Activated B cell treated with CpG ODN at 0.5 μM for 24 hours (primary cell): ENCODE measurements around the gene GPR135. TPM values are rescaled to one million over a fixed set of nuclear protein-coding genes. Genes with fewer than 3 reads are reported as not detected.

Experiments used
- ATAC-seq: fragments of 200-7000 bp; cut with Tn5 transposase; one replicate; pipeline ENCODE4 v1.10.0; 2021; ENCODE audit warnings: low read depth, mild to moderate bottlenecking, moderate library complexity
- CTCF ChIA-PET: fragments of 350-600 bp; sonication (Branson Sonifier 250); formaldehyde crosslinking; loops from one replicate; lab custom pipeline; 2021; ENCODE audit warnings: antibody characterized with exemption; lab: Charles Lee
- POLR2A ChIA-PET: fragments of 350-600 bp; sonication (Branson Sonifier 250); formaldehyde crosslinking; loops from one replicate; lab custom pipeline; 2021; ENCODE audit warnings: antibody characterized with exemption; lab: Charles Lee
- DNase-seq: peaks from one replicate; pipeline ENCODE4 v3.0.0; 2022
- H3K27ac Mint-ChIP-seq: one replicate; pipeline ENCODE4 v1.8.0; 2020; ENCODE audit warnings: mixed read lengths
- H3K27me3 Mint-ChIP-seq: one replicate; pipeline ENCODE4 v1.8.0; 2021; ENCODE audit warnings: mixed read lengths
- H3K36me3 Mint-ChIP-seq: one replicate; pipeline ENCODE4 v1.8.0; 2021; ENCODE audit warnings: low read depth, mixed read lengths
- H3K4me1 Mint-ChIP-seq: one replicate; pipeline ENCODE4 v1.8.0; 2021; ENCODE audit warnings: mixed read lengths
- H3K4me3 Mint-ChIP-seq: one replicate; pipeline ENCODE4 v1.8.0; 2020; ENCODE audit warnings: mild to moderate bottlenecking, mixed read lengths
- H3K9me3 Mint-ChIP-seq: one replicate; pipeline ENCODE4 v1.8.0; 2020; ENCODE audit warnings: mixed read lengths
- CTCF ChIP-seq: fragments of 200-600 bp; IDR thresholded peaks from one replicate; pipeline ENCODE4 v1.8.0; 2022; ENCODE audit warnings: antibody characterized with exemption, mild to moderate bottlenecking
- intact Hi-C: fragments of 100-400 bp; cut with micrococcal nuclease; formaldehyde crosslinking; loops from one replicate; pipeline ENCODE4 v1.15.1; 2024
- total RNA-seq: library from RNA; stranded (reverse); gene quantifications from 2 replicates; pipeline ENCODE4 v1.2.3, GENCODE V29; 2022

Gene GPR135
- total RNA-seq, 1 donor from 2014 or later, result 1.5 TPM

- POLR2A ChIA-PET, result no interaction called here
These were observed 25.8 kb downstream of the GPR135 start for GRCh38 chr14:59439256-59439965.

GRCh38 chr14:59438195-59438647 lies 27.0 kb downstream of the GPR135 start:
- Mint-ChIP-seq H3K9me3 (no peaks in the 10 kb centered on the region), H3K27me3 (no peaks in the 10 kb centered on the region), H3K4me3 (no peak overlapping the region), H3K27ac (no peak overlapping the region), H3K4me1 (no peaks in the 10 kb centered on the region), H3K36me3 (no peaks in the 10 kb centered on the region)
- DNase-seq (no peak), ATAC-seq (no peak)
- CTCF ChIA-PET, result interaction anchor here (1.1 kb wide), 1 partner anchor 310 kb away, joined by 3 read pairs; no protein-coding TSS in a partner anchor
- POLR2A ChIA-PET, result no interaction called here
- intact Hi-C loops, result no loop called here
- TF ChIP-seq CTCF, result no peak

More at GRCh38 chr14:59439256-59439965, 25.8 kb downstream of the GPR135 start:
- DNase-seq, result no peak
- Mint-ChIP-seq H3K4me1 (no peaks in the 10 kb centered on the region), H3K4me3 (no peak overlapping the region), H3K36me3 (no peaks in the 10 kb centered on the region), H3K27me3 (no peaks in the 10 kb centered on the region), H3K27ac (no peak overlapping the region), H3K9me3 (no peaks in the 10 kb centered on the region)
- no peak for ATAC-seq
- intact Hi-C loops, result no loop called here
- no peak for TF ChIP-seq CTCF
- CTCF ChIA-PET, result interaction anchor here (1.1 to 2.0 kb wide), 2 partner anchors 311 to 938 kb away, joined by 3 to 4 read pairs; no protein-coding TSS in a partner anchor

- ATAC-seq, result no peak
- Mint-ChIP-seq H3K36me3 (no peaks in the 10 kb centered on the region), H3K4me1 (no peaks in the 10 kb centered on the region), H3K27ac (no peak overlapping the region), H3K4me3 (no peak overlapping the region), H3K9me3 (no peaks in the 10 kb centered on the region), H3K27me3 (no peaks in the 10 kb centered on the region)
- DNase-seq, result no peak
- intact Hi-C loops, result no loop called here
- ChIA-PET POLR2A (no interaction called here), CTCF (interaction anchor here (1.2 kb wide), 1 partner anchor 8 kb away, joined by 5 read pairs; no protein-coding TSS in a partner anchor)
- no peak for TF ChIP-seq CTCF
These were observed 29.2 kb downstream of the GPR135 start for GRCh38 chr14:59435987-59436386.

GRCh38 chr14:59435101-59435500 lies 30.1 kb downstream of the GPR135 start:
- ChIA-PET POLR2A (no interaction called here), CTCF (no interaction called here)
- Mint-ChIP-seq H3K36me3 (no peaks in the 10 kb centered on the region), H3K9me3 (no peaks in the 10 kb centered on the region), H3K27me3 (no peaks in the 10 kb centered on the region), H3K4me1 (no peaks in the 10 kb centered on the region), H3K4me3 (no peak overlapping the region), H3K27ac (no peak overlapping the region)
- DNase-seq (no peak), ATAC-seq (no peak)
- intact Hi-C loops, result no loop called here
- no peak for TF ChIP-seq CTCF

- intact Hi-C loops, result no loop called here
- no peak for DNase-seq
- peaks cover 7% of the 10 kb centered on the region for H3K4me1 Mint-ChIP-seq
- H3K27ac Mint-ChIP-seq, result no peak overlapping the region
- ChIA-PET CTCF (interaction anchor here (1.1 kb wide), 1 partner anchor 301 kb away, joined by 3 read pairs; no protein-coding TSS in a partner anchor), POLR2A (no interaction called here)
- no peaks in the 10 kb centered on the region for H3K36me3 Mint-ChIP-seq
- H3K9me3 Mint-ChIP-seq, result no peaks in the 10 kb centered on the region
- no peak for ATAC-seq
- no peak overlapping the region for H3K4me3 Mint-ChIP-seq
- no peaks in the 10 kb centered on the region for H3K27me3 Mint-ChIP-seq
- no peak for TF ChIP-seq CTCF
These were observed 35.4 kb downstream of the GPR135 start for GRCh38 chr14:59429790-59430189.
